NCI-H187 (cell line): ENCODE measurements around the gene PNMA8C.
"Not testable (repeated sequence)": the region's sequence is repeated elsewhere in the genome, so short reads cannot be mapped to it uniquely, and the experiment has no call there.

Source experiments
- DNase-seq, 2 experiments: peaks; one replicate each; lab custom pipeline; 2025; lab: John Stamatoyannopoulos, UW

Gene PNMA8C

GRCh38 chr19:46390121-46390858 lies 38.4 kb downstream of the PNMA8C start:
- no peak for DNase-seq

- no peak for DNase-seq
These were observed 40.2 kb downstream of the PNMA8C start for GRCh38 chr19:46388311-46389095.

GRCh38 chr19:46387713-46388130 lies 41.0 kb downstream of the PNMA8C start:
- no peak for DNase-seq

- no peak for DNase-seq
These were observed 41.6 kb downstream of the PNMA8C start for GRCh38 chr19:46386996-46387712.

GRCh38 chr19:46386151-46386550 lies 42.6 kb downstream of the PNMA8C start:
- no peak for DNase-seq

- DNase-seq, result no peak
These were observed 43.1 kb downstream of the PNMA8C start for GRCh38 chr19:46385636-46386035.

- DNase-seq, result no peak
These were observed 44.3 kb downstream of the PNMA8C start for GRCh38 chr19:46384396-46384795.

- no peak for DNase-seq
These were observed 44.9 kb downstream of the PNMA8C start for GRCh38 chr19:46383846-46384245.

GRCh38 chr19:46383171-46383815 lies 45.4 kb downstream of the PNMA8C start:
- DNase-seq, result no peak

GRCh38 chr19:46381756-46382345 lies 46.9 kb downstream of the PNMA8C start:
- DNase-seq, result no peak

- DNase-seq, result no peak
These were observed 47.4 kb downstream of the PNMA8C start for GRCh38 chr19:46381346-46381745.

GRCh38 chr19:46380690-46381089 lies 48.0 kb downstream of the PNMA8C start:
- DNase-seq, result no peak

GRCh38 chr19:46378268-46378667 lies 50.5 kb downstream of the PNMA8C start:
- no peak for DNase-seq

- DNase-seq, result no peak
These were observed 52.2 kb downstream of the PNMA8C start for GRCh38 chr19:46376241-46377153.

GRCh38 chr19:46375476-46376067 lies 53.2 kb downstream of the PNMA8C start:
- DNase-seq, result not testable (repeated sequence)
